ENCODE data around the gene LMF1.

The LMF1 gene

DNA sequence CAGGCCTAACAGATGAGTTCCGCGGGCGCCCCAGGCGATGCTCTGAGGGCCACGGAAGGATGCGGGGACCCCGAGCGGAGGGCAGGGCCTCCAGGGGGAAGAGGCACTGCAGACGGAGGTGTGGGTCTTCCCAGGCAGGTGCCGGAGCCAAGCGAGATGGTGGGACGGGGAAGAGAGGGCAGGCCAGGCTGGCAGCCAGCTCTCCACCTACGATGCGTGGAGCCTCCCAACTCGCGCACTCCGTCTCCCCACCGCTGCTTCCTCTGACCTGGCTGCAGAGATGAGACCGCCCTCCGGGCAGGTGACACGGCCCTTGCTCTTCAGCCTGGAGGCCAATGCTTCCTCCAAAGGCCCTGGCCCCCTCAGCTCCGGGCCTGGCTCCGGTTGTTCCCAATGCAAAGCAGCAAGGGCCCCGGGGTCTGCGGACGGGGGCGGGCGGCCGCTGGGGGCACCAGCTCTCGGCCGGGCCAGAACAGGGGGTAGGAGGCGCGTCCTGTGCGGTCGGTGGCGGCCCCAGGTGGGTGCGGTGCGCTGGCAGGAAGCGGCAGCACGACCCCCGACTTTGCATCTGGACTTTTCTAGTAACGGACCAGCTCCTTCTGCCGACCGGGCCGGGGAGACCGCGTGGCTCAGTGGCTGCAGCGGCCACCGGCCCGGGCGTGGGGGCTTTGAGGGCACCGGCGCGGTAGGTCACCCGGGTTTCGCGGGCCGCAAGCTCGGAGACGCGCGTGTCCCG is 9.2 kb upstream of the LMF1 start:
- no peak overlapping the region for H3K4me3 ChIP-seq (ENCODE audit: low read length)
- no peak for DNase-seq (ENCODE audit: low read depth)
- TF ChIP-seq CTCF (conservative IDR thresholded peaks at IDR 0.05; ENCODE audit: low read length), result no peak

GRCh38 chr16:979147-979546 is 8.4 kb upstream of the LMF1 start:
- no peak for DNase-seq (ENCODE audit: low read depth)
- H3K4me3 ChIP-seq (ENCODE audit: low read length), result no peak overlapping the region
- no peak for TF ChIP-seq CTCF (conservative IDR thresholded peaks at IDR 0.05; ENCODE audit: low read length)

DNA sequence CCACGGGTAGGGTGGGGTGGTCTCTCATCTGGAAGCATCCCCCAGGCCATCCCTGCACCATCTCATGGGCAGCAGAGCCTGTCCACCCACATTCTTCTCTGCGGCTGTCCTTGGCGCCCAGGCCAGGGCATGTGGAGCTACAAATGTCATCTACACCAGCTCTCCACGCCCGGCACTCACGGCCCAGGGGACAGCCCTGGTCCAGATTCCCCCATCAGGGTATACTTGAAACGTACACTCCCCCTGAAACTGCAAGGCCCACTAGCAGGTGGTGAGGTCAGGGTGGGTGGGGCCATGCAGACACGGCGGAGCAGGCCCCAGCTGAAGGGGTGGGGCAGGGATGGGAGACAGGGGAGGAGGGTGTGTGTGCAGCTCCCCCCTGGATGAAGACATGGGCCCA is 7.6 kb upstream of the LMF1 start:
- no peak overlapping the region for H3K4me3 ChIP-seq (ENCODE audit: low read length)
- TF ChIP-seq CTCF (conservative IDR thresholded peaks at IDR 0.05; ENCODE audit: low read length), result no peak
- no peak for DNase-seq (ENCODE audit: low read depth)

GRCh38 chr16:977896-978295 is 7.1 kb upstream of the LMF1 start:
- TF ChIP-seq CTCF (conservative IDR thresholded peaks at IDR 0.05; ENCODE audit: low read length), result no peak
- DNase-seq (ENCODE audit: low read depth), result no peak
- no peak overlapping the region for H3K4me3 ChIP-seq (ENCODE audit: low read length)

DNA sequence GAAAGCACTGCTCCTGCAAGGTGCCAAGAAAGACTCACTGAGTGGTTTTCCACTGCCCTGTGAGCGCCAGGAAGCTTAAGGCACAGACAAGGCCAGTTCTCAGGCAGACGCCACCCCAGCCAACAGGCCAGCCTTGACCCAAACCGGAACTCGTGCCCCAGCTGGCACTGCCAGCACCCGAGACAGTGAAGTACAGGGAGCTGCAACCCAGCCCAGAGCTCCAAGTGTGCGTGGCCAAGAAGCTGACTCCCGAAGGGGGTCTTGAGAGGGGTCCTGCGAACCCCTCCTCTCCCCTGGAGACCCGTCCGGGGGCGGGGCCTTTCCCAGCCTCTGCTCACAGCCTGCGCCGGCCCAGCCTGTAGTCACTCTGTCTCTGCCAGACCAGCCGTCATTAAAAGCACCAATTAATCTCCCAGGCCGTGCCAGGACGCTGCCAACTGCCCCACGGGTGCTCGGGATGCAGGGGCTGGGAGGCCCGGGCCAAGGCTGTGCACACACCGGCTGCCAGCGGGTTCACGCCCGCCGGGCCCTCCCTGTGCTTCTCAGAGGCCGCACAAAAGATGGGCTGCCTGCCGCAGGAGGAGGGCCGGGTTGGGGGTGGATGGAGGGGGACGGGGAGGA is 6.4 kb upstream of the LMF1 start:
- no peak overlapping the region for H3K4me3 ChIP-seq (ENCODE audit: low read length)
- DNase-seq (ENCODE audit: low read depth), result no peak
- no peak for TF ChIP-seq CTCF (conservative IDR thresholded peaks at IDR 0.05; ENCODE audit: low read length)

DNA sequence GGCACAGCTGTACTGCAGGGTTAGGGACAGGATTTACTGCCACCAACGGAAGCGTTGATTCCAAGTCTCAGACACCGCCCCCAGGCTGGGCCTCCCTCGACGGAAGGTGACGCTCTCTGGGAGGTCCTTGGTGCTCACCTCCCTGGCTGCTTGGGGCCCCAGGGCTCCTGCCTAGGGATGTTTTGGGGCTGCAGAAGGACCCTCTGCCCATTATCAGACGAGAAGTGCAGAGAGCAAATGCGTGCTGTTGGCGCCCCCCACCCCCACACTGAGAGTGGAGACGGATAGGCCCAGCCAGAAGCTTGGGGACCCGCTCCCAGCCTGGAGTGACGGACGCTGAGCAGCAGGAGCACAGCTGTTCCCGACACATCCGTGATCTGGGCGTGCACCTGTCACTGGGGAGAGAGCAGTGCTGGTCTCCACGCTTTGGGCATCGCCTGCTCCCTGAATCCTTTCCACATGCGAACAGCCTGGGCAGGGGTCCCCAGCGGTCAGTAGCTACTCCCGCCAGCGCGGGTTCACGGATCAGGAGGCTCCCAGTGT is 5.7 kb upstream of the LMF1 start:
- no peak for TF ChIP-seq CTCF (conservative IDR thresholded peaks at IDR 0.05; ENCODE audit: low read length)
- no peak overlapping the region for H3K4me3 ChIP-seq (ENCODE audit: low read length)
- DNase-seq (ENCODE audit: low read depth), result no peak

- no peak overlapping the region for H3K4me3 ChIP-seq (ENCODE audit: low read length)
- TF ChIP-seq CTCF (conservative IDR thresholded peaks at IDR 0.05; ENCODE audit: low read length), result no peak
- DNase-seq (ENCODE audit: low read depth), result no peak
Observed at GRCh38 chr16:975291-975690, 4.5 kb upstream of the LMF1 start.

Data from AG10803 (cell line).